Stimulated activated CD8-positive, alpha-beta memory T cell treated with anti-CD3 and anti-CD28 coated beads, Interleukin-12 subunit alpha, Interleukin-12 subunit beta, amount 100 ng/mL, for 4 hours (primary cell): ENCODE data around the gene TAS1R2.

Experiments
- DNase-seq: peaks from one replicate; pipeline ENCODE4 v3.0.0-alpha.2; 2020; ENCODE audit warnings: low read depth

The TAS1R2 gene

GRCh38 chr1:18799454-18799853 lies 60.0 kb downstream of the TAS1R2 start:
- no peak for DNase-seq

- no peak for DNase-seq
Observed at GRCh38 chr1:18798946-18799345, 60.5 kb downstream of the TAS1R2 start.

GRCh38 chr1:18798533-18798932 lies 60.9 kb downstream of the TAS1R2 start:
- no peak for DNase-seq

- DNase-seq, result no peak
Observed at GRCh38 chr1:18796950-18797349, 62.5 kb downstream of the TAS1R2 start.

- no peak for DNase-seq
Observed at GRCh38 chr1:18795002-18795689, 64.3 kb downstream of the TAS1R2 start.

GRCh38 chr1:18794561-18794960 lies 64.9 kb downstream of the TAS1R2 start:
- DNase-seq, result no peak

GRCh38 chr1:18794051-18794450 lies 65.4 kb downstream of the TAS1R2 start:
- no peak for DNase-seq

GRCh38 chr1:18793164-18793563 lies 66.3 kb downstream of the TAS1R2 start:
- DNase-seq, result no peak

GRCh38 chr1:18792747-18793146 lies 66.7 kb downstream of the TAS1R2 start:
- DNase-seq, result no peak
